ENCODE results near the gene TTC12.

Gene TTC12

GRCh38 chr11:113411536-113411935, 97.2 kb downstream of the TTC12 start:
- no peaks in the 10 kb centered on the region for H3K27me3 ChIP-seq (ENCODE audit: control insufficient read depth, insufficient read depth, low read length)

GRCh38 chr11:113412675-113413074, 98.3 kb downstream of the TTC12 start:
- Histone ChIP-seq H3K4me3 (ENCODE audit: low read depth, low read length) (no peak overlapping the region), H3K4me1 (ENCODE audit: control insufficient read depth, insufficient read depth, low read length) (no peaks in the 10 kb centered on the region), H3K9me3 (ENCODE audit: control insufficient read depth, insufficient read depth, low read length) (no peaks in the 10 kb centered on the region), H3K36me3 (ENCODE audit: control insufficient read depth, insufficient read depth, low read length) (no peaks in the 10 kb centered on the region), H3K27me3 (ENCODE audit: control insufficient read depth, insufficient read depth, low read length) (no peaks in the 10 kb centered on the region), H3K9ac (ENCODE audit: low read depth, low read length) (no peak overlapping the region)

More at GRCh38 chr11:113411536-113411935, 97.2 kb downstream of the TTC12 start:
- Histone ChIP-seq H3K9ac (ENCODE audit: low read depth, low read length) (no peak overlapping the region), H3K4me3 (ENCODE audit: low read depth, low read length) (no peak overlapping the region), H3K36me3 (ENCODE audit: control insufficient read depth, insufficient read depth, low read length) (no peaks in the 10 kb centered on the region), H3K4me1 (ENCODE audit: control insufficient read depth, insufficient read depth, low read length) (no peaks in the 10 kb centered on the region), H3K9me3 (ENCODE audit: control insufficient read depth, insufficient read depth, low read length) (no peaks in the 10 kb centered on the region)

GRCh38 chr11:113415343-113415742, 101.0 kb downstream of the TTC12 start:
- Histone ChIP-seq H3K4me1 (ENCODE audit: control insufficient read depth, insufficient read depth, low read length) (no peaks in the 10 kb centered on the region), H3K36me3 (ENCODE audit: control insufficient read depth, insufficient read depth, low read length) (no peaks in the 10 kb centered on the region), H3K4me3 (ENCODE audit: low read depth, low read length) (no peak overlapping the region), H3K27me3 (ENCODE audit: control insufficient read depth, insufficient read depth, low read length) (no peaks in the 10 kb centered on the region), H3K9ac (ENCODE audit: low read depth, low read length) (no peak overlapping the region), H3K9me3 (ENCODE audit: control insufficient read depth, insufficient read depth, low read length) (no peaks in the 10 kb centered on the region)

Measured in iPS-15b (cell line).